Gastrocnemius medialis (tissue), 4 donors: ENCODE results near the gene BRCA2. TPM values are rescaled to one million over a fixed set of nuclear protein-coding genes. Genes with fewer than 3 reads are reported as not detected.
A peak's percentile ranks its signal among the peaks of the same experiment; 100 is the strongest.

Source experiments
- ATAC-seq, 2 donors: fragments of 150-250 bp; one replicate each; pipeline ENCODE4 v1.9.1; 2016
- DNase-seq, 2 donors: peaks; one replicate each; pipeline ENCODE4 v3.0.0-alpha.2; 2019
- H3K27ac ChIP-seq, 4 donors: fragments of 200-600 bp; sonication (generic); 1 replicate in 1 of 4; 2 replicates in 3 of 4; pipeline ENCODE4 v1.5.1; 2016 to 2018; ENCODE audit warnings: mild to moderate bottlenecking in 2 of 4, moderate library complexity in 1 of 4
- H3K27me3 ChIP-seq, 3 donors: fragments of 200-600 bp; sonication (generic) in 2 of 3; 1 replicate in 1 of 3; 2 replicates in 2 of 3; pipeline versions ENCODE4 v1.5.1 to v1.6.0; 2016 to 2019; ENCODE audit warnings: mild to moderate bottlenecking in 1 of 3, moderate library complexity in 1 of 3
- H3K36me3 ChIP-seq, 2 donors: fragments of 200-600 bp; sonication (generic) in 1 of 2; one replicate each; pipeline ENCODE4 v1.5.1; 2017 to 2018
- H3K4me1 ChIP-seq, 2 donors: fragments of 200-600 bp; sonication (generic) in 1 of 2; one replicate each; pipeline ENCODE4 v1.5.1; 2016 to 2017; ENCODE audit warnings: mild to moderate bottlenecking in 2 of 2
- H3K4me3 ChIP-seq, 4 donors: fragments of 200-600 bp; sonication (generic) in 3 of 4; 1 replicate in 1 of 4; 2 replicates in 3 of 4; pipeline ENCODE4 v1.5.1; 2016 to 2019; ENCODE audit warnings: mild to moderate bottlenecking in 2 of 4
- H3K9me3 ChIP-seq, 3 donors: fragments of 200-600 bp; sonication (generic) in 2 of 3; 1 replicate in 1 of 3; 2 replicates in 2 of 3; pipeline ENCODE4 v1.5.1; 2016 to 2019
- CTCF ChIP-seq, 5 experiments: fragments of 450-650 bp in 3 of 5; fragments of 200-600 bp in 2 of 5; sonication (generic) in 2 of 5; IDR thresholded peaks in 4 of 5; conservative IDR thresholded peaks in 1 of 5; 1 replicate in 4 of 5; 2 replicates in 1 of 5; pipeline ENCODE4 v1.5.1; 2016 to 2019; ENCODE audit warnings: antibody characterized with exemption in 5 of 5, mild to moderate bottlenecking in 3 of 5, moderate library complexity in 3 of 5
- POLR2A ChIP-seq, 2 donors: fragments of 450-650 bp; IDR thresholded peaks; one replicate each; pipeline ENCODE4 v1.6.1; 2017; ENCODE audit warnings: antibody characterized with exemption in 2 of 2, mild to moderate bottlenecking in 2 of 2, moderate library complexity in 2 of 2
- in situ Hi-C, 4 donors: fragments of 200-750 bp; cut with MboI; loops; one replicate each; pipeline versions ENCODE4 v1.15.0 to v1.8.0; 2017; ENCODE audit warnings: low sequenced_read_pairs in 4 of 4
- intact Hi-C: fragments of 100-400 bp; cut with DNase I; formaldehyde crosslinking; loops from one replicate; pipeline ENCODE4 v1.15.1; 2023; ENCODE audit warnings: low total_unique reads
- total RNA-seq, 4 donors: library from RNA; depleted of rRNA; stranded (reverse); fragments of >200 nt; gene quantifications; one replicate each; pipeline versions ENCODE4 v1.1.0 to v1.2.3, GENCODE V29; 2016

The BRCA2 gene
- total RNA-seq, 4 donors from 2014 or later, result 0.02 to 0.20 (median 0.12) TPM

- DNase-seq (no peak), ATAC-seq (no peak)
- in situ Hi-C loops (no loop called here), intact Hi-C loops (no loop called here)
- Histone ChIP-seq H3K4me1 (no peaks in the 10 kb centered on the region), H3K36me3 (peaks cover 0 to 25% of the 10 kb centered on the region in 2 donors), H3K27ac (no peak overlapping the region), H3K4me3 (no peak overlapping the region), H3K27me3 (no peaks in the 10 kb centered on the region), H3K9me3 (no peaks in the 10 kb centered on the region)
- TF ChIP-seq CTCF (IDR thresholded peaks at IDR 0.05 in 4 of 5, conservative IDR thresholded peaks at IDR 0.05 in 1 of 5) (no peak), POLR2A (IDR thresholded peaks at IDR 0.05) (no peak)
Observed at GRCh38 chr13:32403108-32403507, 87.8 kb downstream of the BRCA2 start.

- ATAC-seq, result no peak
- no peaks in the 10 kb centered on the region for H3K27me3 ChIP-seq
- intact Hi-C loops (no loop called here), in situ Hi-C loops (no loop called here)
- H3K9me3 ChIP-seq, result no peaks in the 10 kb centered on the region
- peaks cover 0 to 14% of the 10 kb centered on the region in 2 donors for H3K36me3 ChIP-seq
- no peaks in the 10 kb centered on the region for H3K4me1 ChIP-seq
- DNase-seq, result no peak
- H3K4me3 ChIP-seq, result no peak overlapping the region
- no peak for TF ChIP-seq POLR2A (IDR thresholded peaks at IDR 0.05)
- H3K27ac ChIP-seq, result no peak overlapping the region
Observed at GRCh38 chr13:32407854-32408253, 92.5 kb downstream of the BRCA2 start.

- Histone ChIP-seq H3K4me3 (no peak overlapping the region), H3K36me3 (peaks cover 0 to 10% of the 10 kb centered on the region in 2 donors), H3K9me3 (no peaks in the 10 kb centered on the region), H3K27ac (no peak overlapping the region), H3K4me1 (no peaks in the 10 kb centered on the region), H3K27me3 (no peaks in the 10 kb centered on the region)
- no peak for TF ChIP-seq CTCF (IDR thresholded peaks at IDR 0.05 in 4 of 5, conservative IDR thresholded peaks at IDR 0.05 in 1 of 5)
- TF ChIP-seq POLR2A (IDR thresholded peaks at IDR 0.05), result no peak
- no peak for DNase-seq
- in situ Hi-C loops (no loop called here), intact Hi-C loops (no loop called here)
- no peak for ATAC-seq
Observed at GRCh38 chr13:32408296-32409000, 93.1 kb downstream of the BRCA2 start.

GRCh38 chr13:32409001-32409313 is 93.6 kb downstream of the BRCA2 start:
- in situ Hi-C loops, result no loop called here
- Histone ChIP-seq H3K4me3 (no peak overlapping the region), H3K27me3 (no peaks in the 10 kb centered on the region), H3K36me3 (peaks cover 0 to 5% of the 10 kb centered on the region in 2 donors), H3K9me3 (no peaks in the 10 kb centered on the region), H3K27ac (no peak overlapping the region), H3K4me1 (no peaks in the 10 kb centered on the region)
- ATAC-seq (no peak), DNase-seq (no peak)
- TF ChIP-seq POLR2A (IDR thresholded peaks at IDR 0.05), result no peak
- no peak for TF ChIP-seq CTCF (IDR thresholded peaks at IDR 0.05 in 4 of 5, conservative IDR thresholded peaks at IDR 0.05 in 1 of 5)
- intact Hi-C loops, result no loop called here

GRCh38 chr13:32409561-32410421 is 94.5 kb downstream of the BRCA2 start:
- intact Hi-C loops (no loop called here), in situ Hi-C loops (no loop called here)
- no peak for TF ChIP-seq POLR2A (IDR thresholded peaks at IDR 0.05)
- no peak for TF ChIP-seq CTCF (IDR thresholded peaks at IDR 0.05 in 4 of 5, conservative IDR thresholded peaks at IDR 0.05 in 1 of 5)
- H3K36me3 ChIP-seq, result no peaks in the 10 kb centered on the region
- no peaks in the 10 kb centered on the region for H3K4me1 ChIP-seq
- H3K9me3 ChIP-seq, result no peaks in the 10 kb centered on the region
- H3K4me3 ChIP-seq, result peak overlapping the region in 3 of 4 donors; percentile 2 to 15 (median 9)
- H3K27ac ChIP-seq, result peak overlapping the region; percentile 44 to 58 (median 50)
- ATAC-seq (peak; percentile 55 to 60), DNase-seq (peak in 1 of 2 donors; percentile 49)
- H3K27me3 ChIP-seq, result no peaks in the 10 kb centered on the region
